Neural cell (in vitro differentiated cells): ENCODE data around the gene INPPL1. TPM values are rescaled to one million over a fixed set of nuclear protein-coding genes. Genes with fewer than 3 reads are reported as not detected.

Experiments
- H2AFZ ChIP-seq: fragments of 200-600, 300-800 bp; sonication (generic), shearing (Covaris generic); 2 replicates; pipeline ENCODE4 v1.6.0; 2014; ENCODE audit warnings: low read depth, mild to moderate bottlenecking, antibody characterized with exemption, low read length, moderate library complexity
- H3F3A ChIP-seq: fragments of 200-600 bp; shearing (Covaris generic); 2 replicates; pipeline ENCODE4 v1.6.1; 2016; ENCODE audit warnings: mild to moderate bottlenecking, moderate library complexity, mixed read lengths, antibody characterized with exemption, low read length; ENCODE audit not compliant: insufficient read depth, poor library complexity, severe bottlenecking
- H3K27ac ChIP-seq: fragments of 200-600, 300-800 bp; sonication (generic), shearing (Covaris generic); 2 replicates; pipeline ENCODE4 v1.5.1; 2014; ENCODE audit warnings: mild to moderate bottlenecking, low read length, moderate library complexity
- H3K27me3 ChIP-seq: fragments of 300-800, 200-600 bp; sonication (generic), shearing (Covaris generic); 2 replicates; pipeline ENCODE4 v1.6.0; 2014; ENCODE audit warnings: mild to moderate bottlenecking, low read depth, low read length, moderate library complexity; ENCODE audit not compliant: insufficient read depth
- H3K36me3 ChIP-seq: fragments of 300-800, 200-600 bp; sonication (generic), shearing (Covaris generic); 2 replicates; pipeline ENCODE4 v1.5.1; 2014; ENCODE audit warnings: mild to moderate bottlenecking, antibody characterized with exemption, low read length, moderate library complexity; ENCODE audit not compliant: insufficient read depth
- H3K4me2 ChIP-seq: fragments of 300-800, 200-600 bp; sonication (generic), shearing (Covaris generic); 2 replicates; pipeline ENCODE4 v1.6.0; 2014; ENCODE audit warnings: mild to moderate bottlenecking, low read length
- H3K4me3 ChIP-seq: fragments of 300-800, 200-600 bp; sonication (generic), shearing (Covaris generic); 2 replicates; pipeline ENCODE4 v1.5.1; 2014; ENCODE audit warnings: mild to moderate bottlenecking, low read length, moderate library complexity
- H3K79me2 ChIP-seq: fragments of 200-600 bp; shearing (Covaris generic); replicated peaks from 2 replicates; pipeline ENCODE4 v1.6.0; 2014; ENCODE audit warnings: mild to moderate bottlenecking, low read length, moderate library complexity; ENCODE audit not compliant: insufficient read depth
- H3K9ac ChIP-seq: fragments of 300-800, 200-600 bp; sonication (generic), shearing (Covaris generic); 2 replicates; pipeline ENCODE4 v1.6.1; 2016; ENCODE audit warnings: mild to moderate bottlenecking, low read length, mixed read lengths
- H3K9me2 ChIP-seq: fragments of 200-600 bp; shearing (Covaris generic); 2 replicates; pipeline ENCODE4 v1.6.1; 2016; ENCODE audit warnings: mild to moderate bottlenecking, low read length, mixed read lengths; ENCODE audit not compliant: insufficient read depth
- H3K9me3 ChIP-seq: fragments of 200-600, 300-800 bp; sonication (generic), shearing (Covaris generic); 2 replicates; pipeline ENCODE4 v1.6.1; 2016; ENCODE audit warnings: mild to moderate bottlenecking, mixed run types, low read length, moderate library complexity, mixed read lengths
- H4K20me1 ChIP-seq: fragments of 200-600 bp; shearing (Covaris generic); 2 replicates; pipeline ENCODE4 v1.6.1; 2016; ENCODE audit warnings: mild to moderate bottlenecking, mixed run types; ENCODE audit not compliant: insufficient read depth
- EP300 ChIP-seq: fragments of 450-650 bp; conservative IDR thresholded peaks from 2 replicates; pipeline ENCODE4 v1.6.1; 2014; ENCODE audit warnings: antibody characterized with exemption, mild to moderate bottlenecking, moderate library complexity; ENCODE audit not compliant: poor library complexity, severe bottlenecking
- EZH2 ChIP-seq: fragments of 200-600, 300-800 bp; shearing (Covaris generic), sonication (generic); IDR thresholded peaks from 2 replicates; pipeline ENCODE4 v1.6.1; 2014; ENCODE audit warnings: antibody characterized with exemption, low read length, borderline replicate concordance, mild to moderate bottlenecking; ENCODE audit not compliant: insufficient read depth, poor library complexity, severe bottlenecking
- MXI1 ChIP-seq: fragments of 450-650 bp; conservative IDR thresholded peaks from 2 replicates; pipeline ENCODE4 v1.6.1; 2014; ENCODE audit warnings: antibody characterized with exemption, mild to moderate bottlenecking; ENCODE audit not compliant: poor library complexity, severe bottlenecking
- POLR2AphosphoS5 ChIP-seq: IDR thresholded peaks from 2 replicates; pipeline ENCODE4 v1.6.1; 2012
- RAD21 ChIP-seq: fragments of 450-650 bp; conservative IDR thresholded peaks from 2 replicates; pipeline ENCODE4 v1.6.1; 2014; ENCODE audit warnings: antibody characterized with exemption, mild to moderate bottlenecking, moderate library complexity
- SMC3 ChIP-seq: fragments of 450-650 bp; conservative IDR thresholded peaks from 2 replicates; pipeline ENCODE4 v1.6.1; 2014; ENCODE audit warnings: antibody characterized with exemption, mild to moderate bottlenecking, moderate library complexity; ENCODE audit not compliant: poor library complexity
- TAF1 ChIP-seq: IDR thresholded peaks from 2 replicates; pipeline ENCODE4 v1.6.1; 2012; ENCODE audit warnings: low read depth
- polyA plus RNA-seq: library from polyadenylated mRNA; depleted of rRNA; stranded (reverse); fragments of >200 nt; gene quantifications from 2 replicates; pipeline ENCODE4 v1.2.3, GENCODE V29; 2014
- TF ChIP-seq, protein P1 (sequence below): IDR thresholded peaks from 2 replicates; pipeline ENCODE4 v1.6.1; 2012; ENCODE audit warnings: borderline replicate concordance
- TF ChIP-seq, protein P2 (sequence below): fragments of 450-650 bp; IDR thresholded peaks from 2 replicates; pipeline ENCODE4 v1.5.1; 2014; ENCODE audit warnings: antibody characterized with exemption, mild to moderate bottlenecking, moderate library complexity; ENCODE audit not compliant: poor library complexity, severe bottlenecking

Gene INPPL1
- polyA plus RNA-seq, 1 donor from 2014 or later, result 2.0 TPM

DNA sequence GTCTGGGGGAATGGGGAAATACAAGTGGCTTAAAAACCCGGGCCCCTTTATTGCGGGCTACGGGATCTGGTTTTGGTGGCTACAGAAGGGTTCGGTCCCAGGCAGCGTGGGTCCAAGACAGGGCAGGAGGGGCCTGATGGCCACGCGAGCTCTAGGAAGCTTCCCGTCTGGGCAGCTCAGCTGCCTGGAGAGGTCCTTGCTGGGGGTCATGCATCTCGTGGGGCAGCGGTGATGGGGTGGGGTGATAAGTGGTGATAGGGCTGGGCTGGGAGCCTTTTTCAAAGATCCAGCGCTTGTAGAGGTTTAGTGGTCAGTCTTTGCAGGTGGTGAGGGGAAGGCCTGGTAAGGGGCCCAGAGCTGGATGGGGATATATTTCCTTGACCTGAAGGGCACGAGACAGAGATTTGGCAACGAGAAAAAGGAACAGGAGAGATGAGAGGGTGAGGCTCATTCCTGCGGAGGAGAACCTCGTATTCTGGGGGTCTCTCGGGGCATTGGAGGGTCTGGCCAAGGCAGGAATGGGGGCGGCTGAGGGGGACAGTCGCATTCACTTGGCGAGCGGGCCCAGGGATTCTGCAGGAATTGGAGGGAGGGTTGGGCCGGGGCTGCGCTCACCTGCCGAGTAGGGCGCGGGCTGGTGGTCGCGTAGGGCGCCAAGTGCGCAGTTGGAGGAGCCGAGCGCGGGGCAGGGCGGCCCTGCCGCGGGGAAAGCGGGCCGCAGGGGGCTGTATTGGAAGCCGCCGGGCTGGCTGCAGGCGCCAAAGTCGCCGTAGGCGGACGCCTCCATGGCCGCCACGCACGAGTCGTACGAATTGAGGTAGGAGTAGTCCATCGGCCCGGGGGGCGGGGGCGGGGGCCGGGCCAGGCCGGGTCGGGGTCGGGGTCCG, 18.8 kb downstream of the INPPL1 start:
- Histone ChIP-seq H2AFZ (no peak overlapping the region), H3K4me2 (no peak overlapping the region), H3K36me3 (no peaks in the 10 kb centered on the region)

DNA sequence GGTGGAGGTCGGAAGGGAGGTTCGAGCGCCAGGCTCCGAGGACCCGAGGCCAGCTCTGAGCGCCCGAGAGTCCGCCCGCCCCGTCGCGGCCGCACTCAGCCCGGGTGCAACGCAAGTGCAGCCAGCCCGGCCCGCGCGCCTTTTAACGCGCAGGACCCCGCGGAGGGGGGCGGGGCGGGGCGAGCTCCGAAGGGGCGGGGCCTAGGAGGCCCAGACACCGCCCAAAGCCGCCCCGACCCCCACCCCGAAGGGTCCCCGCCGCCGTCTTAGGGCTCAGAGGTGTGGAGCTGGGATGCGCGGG, 19.4 kb downstream of the INPPL1 start, which contains the start of gene PHOX2A:
Gene PHOX2A, minus strand, starts transcription at position 117 of the 301 bp plus-strand sequence. CDS start 172 bp downstream, outside the sequence.
- Histone ChIP-seq H3K9ac (no peak within 1 kb of the TSS), H3K79me2 (no peaks in the 10 kb centered on the region), H3K27ac (no peak within 1 kb of the TSS), H3K4me2 (no peak within 1 kb of the TSS), H2AFZ (no peak within 1 kb of the TSS), H3K9me3 (peaks cover 4% of the 10 kb centered on the region), H3K9me2 (no peaks in the 10 kb centered on the region), H3K27me3 (peaks cover 87% of the 10 kb centered on the region), H4K20me1 (no peaks in the 10 kb centered on the region), H3K4me3 (peak within 1 kb of the TSS; percentile 49), H3K36me3 (no peaks in the 10 kb centered on the region), H3F3A (no peaks in the 10 kb centered on the region)
- no peak for TF ChIP-seq TAF1
- no peak for TF ChIP-seq EP300
- TF ChIP-seq MXI1, result no peak
- no peak for TF ChIP-seq EZH2
- TF ChIP-seq SMC3, result no peak
- no peak for TF ChIP-seq POLR2AphosphoS5
- TF ChIP-seq, protein P1, sequence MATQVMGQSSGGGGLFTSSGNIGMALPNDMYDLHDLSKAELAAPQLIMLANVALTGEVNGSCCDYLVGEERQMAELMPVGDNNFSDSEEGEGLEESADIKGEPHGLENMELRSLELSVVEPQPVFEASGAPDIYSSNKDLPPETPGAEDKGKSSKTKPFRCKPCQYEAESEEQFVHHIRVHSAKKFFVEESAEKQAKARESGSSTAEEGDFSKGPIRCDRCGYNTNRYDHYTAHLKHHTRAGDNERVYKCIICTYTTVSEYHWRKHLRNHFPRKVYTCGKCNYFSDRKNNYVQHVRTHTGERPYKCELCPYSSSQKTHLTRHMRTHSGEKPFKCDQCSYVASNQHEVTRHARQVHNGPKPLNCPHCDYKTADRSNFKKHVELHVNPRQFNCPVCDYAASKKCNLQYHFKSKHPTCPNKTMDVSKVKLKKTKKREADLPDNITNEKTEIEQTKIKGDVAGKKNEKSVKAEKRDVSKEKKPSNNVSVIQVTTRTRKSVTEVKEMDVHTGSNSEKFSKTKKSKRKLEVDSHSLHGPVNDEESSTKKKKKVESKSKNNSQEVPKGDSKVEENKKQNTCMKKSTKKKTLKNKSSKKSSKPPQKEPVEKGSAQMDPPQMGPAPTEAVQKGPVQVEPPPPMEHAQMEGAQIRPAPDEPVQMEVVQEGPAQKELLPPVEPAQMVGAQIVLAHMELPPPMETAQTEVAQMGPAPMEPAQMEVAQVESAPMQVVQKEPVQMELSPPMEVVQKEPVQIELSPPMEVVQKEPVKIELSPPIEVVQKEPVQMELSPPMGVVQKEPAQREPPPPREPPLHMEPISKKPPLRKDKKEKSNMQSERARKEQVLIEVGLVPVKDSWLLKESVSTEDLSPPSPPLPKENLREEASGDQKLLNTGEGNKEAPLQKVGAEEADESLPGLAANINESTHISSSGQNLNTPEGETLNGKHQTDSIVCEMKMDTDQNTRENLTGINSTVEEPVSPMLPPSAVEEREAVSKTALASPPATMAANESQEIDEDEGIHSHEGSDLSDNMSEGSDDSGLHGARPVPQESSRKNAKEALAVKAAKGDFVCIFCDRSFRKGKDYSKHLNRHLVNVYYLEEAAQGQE, result no peak
- TF ChIP-seq, protein P2, sequence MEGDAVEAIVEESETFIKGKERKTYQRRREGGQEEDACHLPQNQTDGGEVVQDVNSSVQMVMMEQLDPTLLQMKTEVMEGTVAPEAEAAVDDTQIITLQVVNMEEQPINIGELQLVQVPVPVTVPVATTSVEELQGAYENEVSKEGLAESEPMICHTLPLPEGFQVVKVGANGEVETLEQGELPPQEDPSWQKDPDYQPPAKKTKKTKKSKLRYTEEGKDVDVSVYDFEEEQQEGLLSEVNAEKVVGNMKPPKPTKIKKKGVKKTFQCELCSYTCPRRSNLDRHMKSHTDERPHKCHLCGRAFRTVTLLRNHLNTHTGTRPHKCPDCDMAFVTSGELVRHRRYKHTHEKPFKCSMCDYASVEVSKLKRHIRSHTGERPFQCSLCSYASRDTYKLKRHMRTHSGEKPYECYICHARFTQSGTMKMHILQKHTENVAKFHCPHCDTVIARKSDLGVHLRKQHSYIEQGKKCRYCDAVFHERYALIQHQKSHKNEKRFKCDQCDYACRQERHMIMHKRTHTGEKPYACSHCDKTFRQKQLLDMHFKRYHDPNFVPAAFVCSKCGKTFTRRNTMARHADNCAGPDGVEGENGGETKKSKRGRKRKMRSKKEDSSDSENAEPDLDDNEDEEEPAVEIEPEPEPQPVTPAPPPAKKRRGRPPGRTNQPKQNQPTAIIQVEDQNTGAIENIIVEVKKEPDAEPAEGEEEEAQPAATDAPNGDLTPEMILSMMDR, result no peak
- TF ChIP-seq RAD21, result no peak

More for the DNA sequence above, 18.8 kb downstream of the INPPL1 start:
- Histone ChIP-seq H3K79me2 (no peaks in the 10 kb centered on the region), H3K27me3 (peaks cover 93% of the 10 kb centered on the region), H3K4me3 (peak overlapping the region; percentile 49), H4K20me1 (no peaks in the 10 kb centered on the region), H3F3A (no peaks in the 10 kb centered on the region), H3K9me2 (no peaks in the 10 kb centered on the region), H3K27ac (no peak overlapping the region), H3K9me3 (peaks cover 4% of the 10 kb centered on the region), H3K9ac (no peak overlapping the region)
- TF ChIP-seq RAD21 (no peak), TAF1 (no peak), EP300 (no peak), MXI1 (no peak), POLR2AphosphoS5 (no peak), EZH2 (no peak)
- TF ChIP-seq, protein P2, result no peak
- TF ChIP-seq, protein P1, result no peak
